GM21825 (cell line): ENCODE measurements around the gene UBE2V1.

Experiments used
- ATAC-seq: cut with Tn5 transposase; IDR thresholded peaks from one replicate; pipeline ENCODE4 v1.9.1; 2021; ENCODE audit warnings: mild to moderate bottlenecking, moderate library complexity; ENCODE audit not compliant: unreplicated experiment

Gene UBE2V1

GRCh38 chr20:50049442-50050026, 63.4 kb downstream of the UBE2V1 start:
- no peak for ATAC-seq

GRCh38 chr20:50048420-50049166, 64.4 kb downstream of the UBE2V1 start:
- ATAC-seq: no peak

- no peak for ATAC-seq
Measured at GRCh38 chr20:50044353-50044960, 68.5 kb downstream of the UBE2V1 start.

- no peak for ATAC-seq
Measured at GRCh38 chr20:50043573-50044352, 69.2 kb downstream of the UBE2V1 start.

GRCh38 chr20:50042370-50043313, 70.3 kb downstream of the UBE2V1 start:
- ATAC-seq: no peak

- ATAC-seq: no peak
Measured at GRCh38 chr20:50041246-50041873, 71.6 kb downstream of the UBE2V1 start.

- no peak for ATAC-seq
Measured at GRCh38 chr20:50040432-50041245, 72.3 kb downstream of the UBE2V1 start.

- ATAC-seq: no peak
Measured at GRCh38 chr20:50039706-50040431, 73.1 kb downstream of the UBE2V1 start.

GRCh38 chr20:50038574-50038991, 74.4 kb downstream of the UBE2V1 start:
- ATAC-seq: no peak

- no peak for ATAC-seq
Measured at GRCh38 chr20:50038169-50038568, 74.8 kb downstream of the UBE2V1 start.

GRCh38 chr20:50037575-50037974, 75.4 kb downstream of the UBE2V1 start:
- ATAC-seq: no peak

GRCh38 chr20:50037123-50037522, 75.8 kb downstream of the UBE2V1 start:
- no peak for ATAC-seq

- no peak for ATAC-seq
Measured at GRCh38 chr20:50036703-50037102, 76.2 kb downstream of the UBE2V1 start.

GRCh38 chr20:50034567-50035180, 78.3 kb downstream of the UBE2V1 start:
- ATAC-seq: no peak

- no peak for ATAC-seq
Measured at GRCh38 chr20:50032955-50033666, 79.8 kb downstream of the UBE2V1 start.
